Testis (tissue), 2 donors: Measurements from ENCODE around the gene AVPR2.

Experiments
- CTCF ChIP-seq, 3 experiments: fragments of 450-650 bp in 2 of 3; fragments of 200-600 bp in 1 of 3; sonication (generic) in 1 of 3; IDR thresholded peaks; one replicate each; pipeline ENCODE4 v1.5.1; 2016 to 2019; ENCODE audit warnings: antibody characterized with exemption in 3 of 3, mild to moderate bottlenecking in 2 of 3, moderate library complexity in 1 of 3
- POLR2A ChIP-seq: fragments of 450-650 bp; IDR thresholded peaks from one replicate; pipeline ENCODE4 v1.6.1; 2017; ENCODE audit warnings: antibody characterized with exemption, mild to moderate bottlenecking, moderate library complexity

- TF ChIP-seq CTCF (IDR thresholded peaks at IDR 0.05) (no peak), POLR2A (no peak)
These were observed 38.0 kb upstream of the AVPR2 start for GRCh38 chrX:153866302-153867019.
